Measurements from ENCODE around the gene EXOSC3.

Gene EXOSC3

GRCh38 chr9:37732086-37732741 is 52.6 kb downstream of the EXOSC3 start:
- no peak for DNase-seq (ENCODE audit: low read depth)
- TF ChIP-seq CTCF (IDR thresholded peaks at IDR 0.05; ENCODE audit: insufficient read depth, low read depth, low read length, missing control alignments), result no peak
- no peak overlapping the region for H3K4me3 ChIP-seq (ENCODE audit: low read depth, low read length)

- no peak overlapping the region for H3K4me3 ChIP-seq (ENCODE audit: low read depth, low read length)
- no peak for TF ChIP-seq CTCF (IDR thresholded peaks at IDR 0.05; ENCODE audit: insufficient read depth, low read depth, low read length, missing control alignments)
- DNase-seq (ENCODE audit: low read depth), result no peak
These were observed 54.0 kb downstream of the EXOSC3 start for GRCh38 chr9:37730839-37731238.

- H3K4me3 ChIP-seq (ENCODE audit: low read depth, low read length), result no peak overlapping the region
- DNase-seq (ENCODE audit: low read depth), result no peak
- no peak for TF ChIP-seq CTCF (IDR thresholded peaks at IDR 0.05; ENCODE audit: insufficient read depth, low read depth, low read length, missing control alignments)
These were observed 54.6 kb downstream of the EXOSC3 start for GRCh38 chr9:37730256-37730655.
